ENCODE data around the gene OLFM4.

The OLFM4 gene

GRCh38 chr13:53052675-53053074, 24.1 kb downstream of the OLFM4 start:
- TF ChIP-seq CSRNP3 (CRISPR knock-in tag; IDR thresholded peaks at IDR 0.05) (no peak), ZNF8 (CRISPR knock-in tag; IDR thresholded peaks at IDR 0.05) (no peak), TOX (CRISPR knock-in tag; IDR thresholded peaks at IDR 0.05; ENCODE audit: borderline replicate concordance) (no peak), TCF4 (CRISPR knock-in tag; IDR thresholded peaks at IDR 0.05; ENCODE audit: borderline replicate concordance) (no peak), ZFP3 (CRISPR knock-in tag; IDR thresholded peaks at IDR 0.05) (no peak), CREB5 (CRISPR knock-in tag; IDR thresholded peaks at IDR 0.05; ENCODE audit: low read depth) (no peak), PATZ1 (CRISPR knock-in tag; IDR thresholded peaks at IDR 0.05; ENCODE audit: borderline replicate concordance) (no peak), TSHZ2 (CRISPR knock-in tag; IDR thresholded peaks at IDR 0.05) (no peak), SNAI2 (CRISPR knock-in tag; IDR thresholded peaks at IDR 0.05) (no peak), ZNF70 (CRISPR knock-in tag; IDR thresholded peaks at IDR 0.05) (no peak), ARNTL (CRISPR knock-in tag; IDR thresholded peaks at IDR 0.05; ENCODE audit: borderline replicate concordance, low read depth) (no peak), ZC3H10 (CRISPR knock-in tag; IDR thresholded peaks at IDR 0.05) (no peak), ZNF565 (CRISPR knock-in tag; conservative IDR thresholded peaks at IDR 0.05; ENCODE audit: low read depth) (no peak), BACH2 (CRISPR knock-in tag; IDR thresholded peaks at IDR 0.05; ENCODE audit: borderline replicate concordance) (no peak)
- no peak for ATAC-seq

GRCh38 chr13:53054569-53054968, 26.0 kb downstream of the OLFM4 start:
- no peak for ATAC-seq

More at GRCh38 chr13:53054569-53054968, 26.0 kb downstream of the OLFM4 start:
- TF ChIP-seq CREB5 (CRISPR knock-in tag; IDR thresholded peaks at IDR 0.05; ENCODE audit: low read depth) (no peak), RARB (CRISPR knock-in tag; IDR thresholded peaks at IDR 0.05) (no peak), TSHZ2 (CRISPR knock-in tag; IDR thresholded peaks at IDR 0.05) (no peak), GLIS3 (CRISPR knock-in tag; IDR thresholded peaks at IDR 0.05) (no peak), SNAI2 (CRISPR knock-in tag; IDR thresholded peaks at IDR 0.05) (no peak), ESRRG (CRISPR knock-in tag; IDR thresholded peaks at IDR 0.05) (no peak), BACH2 (CRISPR knock-in tag; IDR thresholded peaks at IDR 0.05; ENCODE audit: borderline replicate concordance) (no peak), PPARA (CRISPR knock-in tag; IDR thresholded peaks at IDR 0.05; ENCODE audit: borderline replicate concordance) (no peak), ZFP30 (CRISPR knock-in tag; IDR thresholded peaks at IDR 0.05) (no peak), CSDC2 (CRISPR knock-in tag; IDR thresholded peaks at IDR 0.05) (no peak), CSRNP3 (CRISPR knock-in tag; IDR thresholded peaks at IDR 0.05) (no peak)

All from SK-N-SH treated with all-trans-retinoic acid at 6 μM for 48 hours (cell line).